OCI-LY1 (cell line): ENCODE results near the gene RUNX3.

Experiments
- H2AFZ ChIP-seq: fragments of 200-600 bp; sonication (generic), shearing (Covaris generic); 2 replicates; pipeline ENCODE4 v1.6.0; 2014; ENCODE audit warnings: antibody characterized with exemption, mild to moderate bottlenecking, low read length
- H3F3A ChIP-seq: fragments of 200-600 bp; sonication (generic), shearing (Covaris generic); 2 replicates; pipeline ENCODE4 v1.6.0; 2014; ENCODE audit warnings: mild to moderate bottlenecking, antibody characterized with exemption, low read length, moderate library complexity; ENCODE audit not compliant: insufficient read depth
- H3K27ac ChIP-seq: fragments of 200-600 bp; sonication (generic); 2 replicates; pipeline ENCODE4 v1.5.1; 2014; ENCODE audit warnings: low read length, mixed run types, mild to moderate bottlenecking, low read depth; ENCODE audit not compliant: poor library complexity, severe bottlenecking
- H3K27me3 ChIP-seq: fragments of 200-600 bp; sonication (generic); 2 replicates; pipeline ENCODE4 v1.6.0; 2014; ENCODE audit warnings: antibody characterized with exemption, mild to moderate bottlenecking, low read length, moderate library complexity; ENCODE audit not compliant: insufficient read depth
- H3K36me3 ChIP-seq: fragments of 200-600 bp; sonication (generic); 2 replicates; pipeline ENCODE4 v1.6.1; 2014; ENCODE audit warnings: mild to moderate bottlenecking, antibody characterized with exemption, low read length, moderate library complexity, mixed read lengths; ENCODE audit not compliant: insufficient read depth
- H3K4me1 ChIP-seq: fragments of 200-600 bp; sonication (generic); 2 replicates; pipeline ENCODE4 v1.5.1; 2014; ENCODE audit warnings: mild to moderate bottlenecking, low read length, moderate library complexity; ENCODE audit not compliant: insufficient read depth, severe bottlenecking
- H3K4me2 ChIP-seq: fragments of 200-600 bp; sonication (generic), shearing (Covaris generic); 2 replicates; pipeline ENCODE4 v1.6.1; 2014; ENCODE audit warnings: low read length
- H3K4me3 ChIP-seq: fragments of 200-600 bp; sonication (generic); 2 replicates; pipeline ENCODE4 v1.5.1; 2014; ENCODE audit warnings: low read length, low read depth, mild to moderate bottlenecking, mixed read lengths; ENCODE audit not compliant: poor library complexity, severe bottlenecking
- H3K79me2 ChIP-seq: fragments of 200-600 bp; shearing (Covaris generic); 2 replicates; pipeline ENCODE4 v1.6.1; 2016; ENCODE audit warnings: mixed run types, low read length, mixed read lengths; ENCODE audit not compliant: insufficient read depth
- H3K9ac ChIP-seq: fragments of 200-600 bp; sonication (generic), shearing (Covaris generic); 2 replicates; pipeline ENCODE4 v1.6.1; 2014; ENCODE audit warnings: mild to moderate bottlenecking, low read length, mixed read lengths
- H3K9me2 ChIP-seq: fragments of 200-600 bp; sonication (generic), shearing (Covaris generic); 2 replicates; pipeline ENCODE4 v1.6.1; 2014; ENCODE audit warnings: low read depth, mild to moderate bottlenecking, low read length, mixed read lengths
- H3K9me3 ChIP-seq: fragments of 200-600 bp; shearing (Covaris generic); 2 replicates; pipeline ENCODE4 v1.6.1; 2014; ENCODE audit warnings: low read length, mixed read lengths
- H4K20me1 ChIP-seq: fragments of 200-600 bp; sonication (generic), shearing (Covaris generic); 2 replicates; pipeline ENCODE4 v1.6.0; 2016; ENCODE audit warnings: mild to moderate bottlenecking, low read length; ENCODE audit not compliant: insufficient read depth
- EZH2 ChIP-seq: fragments of 200-600 bp; sonication (generic), shearing (Covaris generic); IDR thresholded peaks from 2 replicates; pipeline ENCODE4 v1.8.0; 2017; ENCODE audit warnings: borderline replicate concordance, mixed run types, mild to moderate bottlenecking, antibody characterized with exemption, low read length, moderate library complexity, mixed read lengths
- TF ChIP-seq, protein P1 (sequence below): fragments of 200-600 bp; sonication (generic), shearing (Covaris generic); IDR thresholded peaks from 2 replicates; pipeline ENCODE4 v1.5.1; 2017; ENCODE audit warnings: mild to moderate bottlenecking, antibody characterized with exemption, low read length, moderate library complexity, mixed read lengths

The RUNX3 gene

DNA sequence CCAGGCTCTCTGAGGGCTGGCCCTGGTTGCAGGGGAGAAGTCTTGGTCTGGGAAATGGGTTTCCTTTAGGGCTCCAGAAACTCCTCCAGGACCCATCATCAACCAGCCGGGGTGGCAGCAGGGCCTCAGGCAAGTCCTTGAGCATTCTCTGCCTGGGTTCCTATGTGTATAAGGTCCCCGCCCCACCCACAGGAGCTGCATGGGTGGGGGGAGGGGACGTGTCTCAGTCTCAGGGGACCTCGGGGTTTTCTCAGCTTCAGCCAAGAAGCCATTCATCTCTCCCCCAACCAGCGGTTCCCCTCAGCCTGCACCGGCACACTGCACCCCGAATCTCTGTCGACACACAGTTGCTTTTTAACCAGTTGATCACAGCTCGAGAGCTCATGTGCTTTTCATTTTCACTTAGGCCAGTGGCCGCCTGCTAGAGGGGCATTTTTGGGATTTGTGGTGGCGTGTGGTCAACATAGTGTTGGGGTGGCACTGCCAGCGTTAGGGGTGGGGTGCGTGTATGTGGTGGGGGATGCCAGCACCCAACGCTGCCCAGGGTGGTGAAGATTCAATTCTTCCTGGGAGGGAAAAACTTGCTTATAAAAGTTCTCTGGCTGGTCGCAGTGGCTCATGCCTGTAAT is 6.5 kb downstream of the RUNX3 start:
- H3F3A ChIP-seq: no peaks in the 10 kb centered on the region
- TF ChIP-seq, protein P1, sequence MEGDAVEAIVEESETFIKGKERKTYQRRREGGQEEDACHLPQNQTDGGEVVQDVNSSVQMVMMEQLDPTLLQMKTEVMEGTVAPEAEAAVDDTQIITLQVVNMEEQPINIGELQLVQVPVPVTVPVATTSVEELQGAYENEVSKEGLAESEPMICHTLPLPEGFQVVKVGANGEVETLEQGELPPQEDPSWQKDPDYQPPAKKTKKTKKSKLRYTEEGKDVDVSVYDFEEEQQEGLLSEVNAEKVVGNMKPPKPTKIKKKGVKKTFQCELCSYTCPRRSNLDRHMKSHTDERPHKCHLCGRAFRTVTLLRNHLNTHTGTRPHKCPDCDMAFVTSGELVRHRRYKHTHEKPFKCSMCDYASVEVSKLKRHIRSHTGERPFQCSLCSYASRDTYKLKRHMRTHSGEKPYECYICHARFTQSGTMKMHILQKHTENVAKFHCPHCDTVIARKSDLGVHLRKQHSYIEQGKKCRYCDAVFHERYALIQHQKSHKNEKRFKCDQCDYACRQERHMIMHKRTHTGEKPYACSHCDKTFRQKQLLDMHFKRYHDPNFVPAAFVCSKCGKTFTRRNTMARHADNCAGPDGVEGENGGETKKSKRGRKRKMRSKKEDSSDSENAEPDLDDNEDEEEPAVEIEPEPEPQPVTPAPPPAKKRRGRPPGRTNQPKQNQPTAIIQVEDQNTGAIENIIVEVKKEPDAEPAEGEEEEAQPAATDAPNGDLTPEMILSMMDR: no peak
- TF ChIP-seq EZH2: no peak
- no peak overlapping the region for H2AFZ ChIP-seq
- H3K9ac ChIP-seq: no peak overlapping the region; the same call in 1 of the 2 replicates
- H3K4me3 ChIP-seq: no peak overlapping the region
- H3K79me2 ChIP-seq: no peaks in the 10 kb centered on the region
- 0 out of 2 replicates have a peak, but pooled peaks cover 5% of the 10 kb centered on the region for H3K36me3 ChIP-seq
- H3K9me2 ChIP-seq: no peaks in the 10 kb centered on the region
- no peaks in the 10 kb centered on the region for H4K20me1 ChIP-seq
- no peak overlapping the region for H3K27ac ChIP-seq
- H3K9me3 ChIP-seq: no peaks in the 10 kb centered on the region
- H3K27me3 ChIP-seq: no peaks in the 10 kb centered on the region
- peaks cover 54% of the 10 kb centered on the region for H3K4me1 ChIP-seq
- no peak overlapping the region for H3K4me2 ChIP-seq

DNA sequence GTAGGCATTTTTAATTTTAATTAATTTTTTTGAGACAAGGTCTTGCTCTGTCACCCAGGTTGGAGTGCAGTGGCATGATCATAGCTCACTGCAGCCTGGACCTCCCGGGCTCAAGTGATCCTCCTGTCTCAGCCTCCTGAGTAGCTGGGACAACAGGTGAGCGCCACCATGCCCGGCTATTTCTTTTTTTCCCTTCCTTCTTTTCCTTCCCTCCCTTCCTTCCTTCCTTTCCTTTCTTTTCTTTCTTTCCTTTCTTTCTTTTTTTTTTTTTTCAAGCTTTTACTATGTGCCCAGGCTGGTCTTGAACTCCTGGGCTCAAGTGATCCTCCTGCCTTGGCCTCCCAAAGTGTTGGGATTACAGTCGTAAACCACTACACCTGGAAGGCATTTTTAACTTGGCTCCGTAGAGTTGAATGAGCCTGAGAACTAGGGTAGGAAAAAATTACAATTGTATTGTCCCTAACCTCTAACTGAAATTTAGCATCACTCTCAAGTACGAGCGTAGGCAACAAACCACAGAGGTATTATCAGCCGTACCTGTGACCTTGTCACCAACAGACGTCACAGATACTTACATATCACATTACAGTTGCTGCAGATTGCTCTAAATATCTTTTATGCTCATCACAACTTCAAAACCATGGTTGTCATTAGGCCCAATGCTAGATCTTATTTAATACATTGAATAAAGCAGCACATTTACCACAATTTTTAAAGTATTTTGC is 8.0 kb downstream of the RUNX3 start:
- H3K27me3 ChIP-seq: no peaks in the 10 kb centered on the region
- H3K9me3 ChIP-seq: no peaks in the 10 kb centered on the region
- H3K4me2 ChIP-seq: no peak overlapping the region
- no peak for TF ChIP-seq EZH2
- TF ChIP-seq, protein P1: no peak
- no peak overlapping the region for H3K4me3 ChIP-seq
- H3K4me1 ChIP-seq: peaks cover 39% of the 10 kb centered on the region
- H3F3A ChIP-seq: no peaks in the 10 kb centered on the region
- no peak overlapping the region for H3K9ac ChIP-seq
- no peaks in the 10 kb centered on the region for H4K20me1 ChIP-seq
- H3K79me2 ChIP-seq: no peaks in the 10 kb centered on the region
- H3K9me2 ChIP-seq: no peaks in the 10 kb centered on the region
- H3K36me3 ChIP-seq: 0 out of 2 replicates have a peak, but pooled peaks cover 5% of the 10 kb centered on the region
- no peak overlapping the region for H3K27ac ChIP-seq
- H2AFZ ChIP-seq: no peak overlapping the region

DNA sequence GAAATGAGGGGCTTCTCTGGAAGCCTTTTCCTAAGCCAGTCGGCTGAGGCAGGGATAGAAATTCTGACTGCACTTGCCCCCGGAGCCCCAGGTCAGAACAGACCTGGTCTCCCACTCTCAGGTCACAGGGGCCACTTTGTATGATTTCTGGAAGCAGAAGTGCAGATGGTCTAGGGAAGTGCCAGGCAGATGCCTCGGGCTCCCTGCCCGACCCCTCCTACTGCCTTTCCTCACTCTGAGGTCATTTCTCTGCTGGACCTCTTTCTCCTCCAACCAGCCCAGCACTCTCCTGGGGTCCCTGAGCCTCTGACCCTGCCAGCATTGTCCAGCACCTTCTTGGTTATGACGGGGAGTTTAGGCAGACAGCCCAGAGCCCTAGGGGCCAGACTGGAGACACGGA is 8.7 kb downstream of the RUNX3 start:
- Histone ChIP-seq H4K20me1 (no peaks in the 10 kb centered on the region), H2AFZ (no peak overlapping the region), H3F3A (no peaks in the 10 kb centered on the region), H3K9ac (no peak overlapping the region), H3K27ac (no peak overlapping the region), H3K4me3 (no peak overlapping the region), H3K36me3 (0 out of 2 replicates have a peak, but pooled peaks cover 5% of the 10 kb centered on the region), H3K79me2 (no peaks in the 10 kb centered on the region), H3K4me2 (no peak overlapping the region), H3K4me1 (peaks cover 32% of the 10 kb centered on the region), H3K9me3 (no peaks in the 10 kb centered on the region), H3K27me3 (no peaks in the 10 kb centered on the region), H3K9me2 (no peaks in the 10 kb centered on the region)
- TF ChIP-seq EZH2: no peak
- TF ChIP-seq, protein P1: no peak
